CD4-positive, CD25-positive, alpha-beta regulatory T cell (primary cell): ENCODE measurements around the gene FCGR2B. TPM values are rescaled to one million over a fixed set of nuclear protein-coding genes. Genes with fewer than 3 reads are reported as not detected.
"Not testable (repeated sequence)": the region's sequence is repeated elsewhere in the genome, so short reads cannot be mapped to it uniquely, and the experiment has no call there.

Source experiments
- ATAC-seq, 2 donors: fragments of 150-1000 bp; cut with Tn5 transposase; one replicate each; pipeline ENCODE4 v1.10.0; 2021; ENCODE audit warnings: low read depth in 2 of 2, moderate number of reproducible peaks in 2 of 2, moderate library complexity in 1 of 2
- DNase-seq, 3 donors: peaks; one replicate each; pipeline versions ENCODE4 v3.0.0 to v3.0.0-alpha.2; 2012 to 2022; ENCODE audit warnings: mixed read lengths in 1 of 3
- H3K27ac ChIP-seq: one replicate; pipeline ENCODE4 v1.7.0; 2013; ENCODE audit warnings: mild to moderate bottlenecking, low read length; ENCODE audit not compliant: insufficient read depth, poor library complexity, severe bottlenecking
- H3K27me3 ChIP-seq: one replicate; pipeline ENCODE4 v1.7.0; 2013; ENCODE audit warnings: low read length; ENCODE audit not compliant: control insufficient read depth, insufficient read depth
- H3K36me3 ChIP-seq: one replicate; pipeline ENCODE4 v1.7.0; 2013; ENCODE audit warnings: mild to moderate bottlenecking, low read length, moderate library complexity; ENCODE audit not compliant: control insufficient read depth, insufficient read depth
- H3K4me1 ChIP-seq: 2 replicates; pipeline ENCODE4 v1.7.0; 2013; ENCODE audit warnings: mild to moderate bottlenecking, low read length; ENCODE audit not compliant: insufficient read depth, control insufficient read depth, poor library complexity, severe bottlenecking
- H3K4me3 ChIP-seq: one replicate; pipeline ENCODE4 v1.7.0; 2013; ENCODE audit warnings: low read depth, mild to moderate bottlenecking, low read length, moderate library complexity
- H3K9me3 ChIP-seq, 2 experiments: 1 replicate in 1 of 2; 2 replicates in 1 of 2; pipeline ENCODE4 v1.7.0; 2013; ENCODE audit warnings: low read length in 2 of 2, mild to moderate bottlenecking in 1 of 2, moderate library complexity in 1 of 2; ENCODE audit not compliant: control insufficient read depth in 2 of 2
- H3K27ac Mint-ChIP-seq, 3 donors: one replicate each; pipeline ENCODE4 v1.8.0; 2020 to 2022; ENCODE audit warnings: mild to moderate bottlenecking in 3 of 3, mixed read lengths in 3 of 3, moderate library complexity in 2 of 3
- H3K27me3 Mint-ChIP-seq: one replicate; pipeline ENCODE4 v1.8.0; 2022; ENCODE audit warnings: mild to moderate bottlenecking, mixed read lengths
- H3K36me3 Mint-ChIP-seq: one replicate; pipeline ENCODE4 v1.8.0; 2020; ENCODE audit warnings: mixed read lengths
- H3K4me1 Mint-ChIP-seq, 4 donors: one replicate each; pipeline ENCODE4 v1.8.0; 2020 to 2022; ENCODE audit warnings: mixed read lengths in 4 of 4, mild to moderate bottlenecking in 1 of 4
- H3K4me3 Mint-ChIP-seq, 4 donors: one replicate each; pipeline ENCODE4 v1.8.0; 2020 to 2022; ENCODE audit warnings: mild to moderate bottlenecking in 4 of 4, mixed read lengths in 4 of 4, moderate library complexity in 3 of 4
- H3K9me3 Mint-ChIP-seq, 7 donors: one replicate each; pipeline ENCODE4 v1.8.0; 2020 to 2022; ENCODE audit warnings: mixed read lengths in 7 of 7, mild to moderate bottlenecking in 3 of 7, moderate library complexity in 2 of 7
- polyA plus RNA-seq, 4 donors: library from polyadenylated mRNA; unstranded; fragments of 300-500 nt; fragmentation: Illumina TruSeq; gene quantifications; one replicate each; pipeline ENCODE4 v1.2.3, GENCODE V29; 2021
- total RNA-seq: library from RNA; stranded (reverse); gene quantifications from one replicate; pipeline ENCODE4 v1.2.3, GENCODE V29; 2022

FCGR2B gene
- total and polyA plus RNA-seq, 5 donors from 2014 or later = 0.16 to 1.2 (median 0.53) TPM; not detected in 2

GRCh38 chr1:161638251-161638993, 24.5 kb upstream of the FCGR2B start:
- not testable (repeated sequence) for H3K27me3 ChIP-seq, H3K4me1 ChIP-seq, H3K4me3 ChIP-seq, H3K9me3 Mint-ChIP-seq, H3K27ac Mint-ChIP-seq, ATAC-seq, H3K27me3 Mint-ChIP-seq, H3K36me3 Mint-ChIP-seq, DNase-seq, H3K9me3 ChIP-seq, H3K27ac ChIP-seq, H3K4me3 Mint-ChIP-seq, H3K36me3 ChIP-seq
- peaks cover 5 to 12% (median 9%) of the 10 kb centered on the region in 4 donors for H3K4me1 Mint-ChIP-seq

DNA sequence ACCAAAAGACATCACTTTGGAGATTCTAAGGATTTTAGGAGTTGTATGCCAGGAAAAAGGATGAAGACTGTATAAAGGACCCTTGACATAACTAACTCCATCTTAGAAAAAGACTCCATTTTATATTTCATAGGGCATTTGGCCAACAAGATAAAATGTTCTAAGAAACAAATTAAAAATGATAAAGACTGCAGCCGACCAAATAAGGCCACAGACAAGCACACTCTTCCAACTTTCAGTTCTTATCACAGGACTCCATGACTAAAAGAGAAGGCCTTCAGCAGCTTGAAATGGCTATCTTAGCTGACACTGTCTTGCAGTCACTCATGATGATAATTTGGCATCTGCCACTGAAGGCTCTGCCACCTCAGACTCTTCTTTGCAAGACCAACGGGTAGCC, 23.7 kb upstream of the FCGR2B start:
- H3K27me3 ChIP-seq, DNase-seq, H3K9me3 Mint-ChIP-seq, H3K27ac Mint-ChIP-seq, H3K36me3 Mint-ChIP-seq, H3K4me3 ChIP-seq, H3K4me3 Mint-ChIP-seq, H3K36me3 ChIP-seq, H3K27me3 Mint-ChIP-seq, H3K9me3 ChIP-seq, ATAC-seq, H3K27ac ChIP-seq, H3K4me1 ChIP-seq: not testable (repeated sequence)
- H3K4me1 Mint-ChIP-seq = peaks cover 5 to 12% (median 9%) of the 10 kb centered on the region in 4 donors

- not testable (repeated sequence) for H3K9me3 ChIP-seq, H3K27ac ChIP-seq, H3K4me3 ChIP-seq, H3K36me3 Mint-ChIP-seq, H3K36me3 ChIP-seq, H3K27ac Mint-ChIP-seq, DNase-seq, H3K4me3 Mint-ChIP-seq, ATAC-seq, H3K27me3 ChIP-seq, H3K4me1 Mint-ChIP-seq, H3K9me3 Mint-ChIP-seq, H3K4me1 ChIP-seq
- H3K27me3 Mint-ChIP-seq = peaks cover 12% of the 10 kb centered on the region
These were observed 20.2 kb upstream of the FCGR2B start for GRCh38 chr1:161642697-161643096.

- not testable (repeated sequence) for H3K36me3 Mint-ChIP-seq, H3K27ac ChIP-seq, H3K4me1 ChIP-seq, H3K4me1 Mint-ChIP-seq, ATAC-seq, H3K9me3 Mint-ChIP-seq, H3K27me3 ChIP-seq, DNase-seq, H3K4me3 Mint-ChIP-seq, H3K36me3 ChIP-seq, H3K27ac Mint-ChIP-seq, H3K4me3 ChIP-seq, H3K9me3 ChIP-seq
- H3K27me3 Mint-ChIP-seq = peaks cover 14% of the 10 kb centered on the region
These were observed 19.3 kb upstream of the FCGR2B start for GRCh38 chr1:161643481-161644208.

DNA sequence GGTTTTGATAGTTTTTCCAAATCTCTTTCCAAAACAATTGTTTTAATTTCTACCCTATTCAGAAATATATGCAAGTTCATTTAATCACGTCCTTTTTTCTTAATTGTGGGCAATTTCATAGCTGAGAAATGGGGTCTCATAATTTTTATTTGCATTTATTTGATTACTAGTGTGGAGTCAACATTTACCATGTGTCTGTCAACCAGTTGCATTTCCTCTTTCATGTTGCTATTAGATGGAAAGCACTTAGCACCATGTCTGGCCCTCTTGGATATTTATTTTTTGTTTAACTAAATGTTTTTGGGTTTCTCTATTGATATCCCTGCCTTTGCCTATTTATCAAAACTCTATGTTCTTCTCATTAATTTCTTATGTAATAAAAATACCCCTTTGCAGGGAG, 18.1 kb upstream of the FCGR2B start:
- not testable (repeated sequence) for H3K27ac ChIP-seq, H3K4me3 Mint-ChIP-seq, H3K9me3 Mint-ChIP-seq, ATAC-seq, H3K4me1 ChIP-seq, H3K27me3 ChIP-seq, DNase-seq, H3K4me1 Mint-ChIP-seq, H3K27ac Mint-ChIP-seq, H3K4me3 ChIP-seq, H3K36me3 Mint-ChIP-seq, H3K9me3 ChIP-seq, H3K36me3 ChIP-seq
- peaks cover 18% of the 10 kb centered on the region for H3K27me3 Mint-ChIP-seq

GRCh38 chr1:161647507-161648360, 15.2 kb upstream of the FCGR2B start:
- H3K9me3 Mint-ChIP-seq, H3K4me1 ChIP-seq, H3K36me3 ChIP-seq, H3K27ac ChIP-seq, ATAC-seq, H3K4me3 ChIP-seq, H3K4me3 Mint-ChIP-seq, H3K9me3 ChIP-seq, H3K27ac Mint-ChIP-seq, H3K4me1 Mint-ChIP-seq, H3K27me3 ChIP-seq, H3K36me3 Mint-ChIP-seq: not testable (repeated sequence)
- H3K27me3 Mint-ChIP-seq = peaks cover 31% of the 10 kb centered on the region
- DNase-seq = peak in 2 of 3 donors; percentile 18 to 31

DNA sequence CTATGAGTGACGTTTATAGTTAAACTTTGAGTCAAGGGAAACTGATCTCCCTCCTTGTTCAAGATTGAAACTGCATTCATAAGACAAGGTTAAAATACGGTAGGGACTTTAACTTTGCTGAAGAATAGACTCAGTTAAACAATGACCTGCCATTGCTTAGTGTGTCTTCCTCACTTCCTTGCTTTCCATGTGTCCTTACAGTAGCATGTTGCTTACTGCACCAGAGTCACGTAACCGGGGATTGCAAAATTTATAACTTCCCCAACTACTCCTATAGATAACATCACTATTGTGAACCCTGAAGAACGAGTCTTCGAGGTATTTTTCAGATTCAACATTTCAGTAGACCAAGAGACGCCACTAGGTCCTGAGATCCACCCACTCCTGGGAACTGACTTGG, 9.4 kb upstream of the FCGR2B start:
- H3K36me3 Mint-ChIP-seq = not testable (repeated sequence)
- H3K27me3 Mint-ChIP-seq = peaks cover 25% of the 10 kb centered on the region

More for the DNA sequence above, 9.4 kb upstream of the FCGR2B start:
- H3K9me3 Mint-ChIP-seq, H3K4me3 Mint-ChIP-seq, H3K4me1 Mint-ChIP-seq, H3K27ac ChIP-seq, H3K27ac Mint-ChIP-seq, H3K9me3 ChIP-seq, DNase-seq, H3K4me3 ChIP-seq, H3K36me3 ChIP-seq, H3K27me3 ChIP-seq, H3K4me1 ChIP-seq, ATAC-seq: not testable (repeated sequence)
